Effector CD4-positive, alpha-beta T cell (primary cell): ENCODE results near the gene DAB2IP.

Experiments
- DNase-seq: peaks from one replicate; pipeline ENCODE4 v3.0.0-alpha.2; 2020

Gene DAB2IP

GRCh38 chr9:121707477-121708424 is 56.3 kb downstream of the DAB2IP start:
- no peak for DNase-seq

- DNase-seq = no peak
Observed at GRCh38 chr9:121708768-121709488, 57.5 kb downstream of the DAB2IP start.

GRCh38 chr9:121709798-121710197 is 58.4 kb downstream of the DAB2IP start:
- DNase-seq = no peak

- DNase-seq = no peak
Observed at GRCh38 chr9:121711281-121711680, 59.8 kb downstream of the DAB2IP start.

- no peak for DNase-seq
Observed at GRCh38 chr9:121711797-121712196, 60.4 kb downstream of the DAB2IP start.

- DNase-seq = no peak
Observed at GRCh38 chr9:121713400-121714070, 62.1 kb downstream of the DAB2IP start.

- no peak for DNase-seq
Observed at GRCh38 chr9:121714075-121714705, 62.8 kb downstream of the DAB2IP start.

GRCh38 chr9:121714873-121715272 is 63.4 kb downstream of the DAB2IP start:
- no peak for DNase-seq

GRCh38 chr9:121717141-121717991 is 65.9 kb downstream of the DAB2IP start:
- no peak for DNase-seq

GRCh38 chr9:121718084-121718483 is 66.7 kb downstream of the DAB2IP start:
- DNase-seq = no peak

- no peak for DNase-seq
Observed at GRCh38 chr9:121718501-121718900, 67.1 kb downstream of the DAB2IP start.

- DNase-seq = no peak
Observed at GRCh38 chr9:121720311-121721057, 69.0 kb downstream of the DAB2IP start.

GRCh38 chr9:121721058-121721350 is 69.6 kb downstream of the DAB2IP start:
- no peak for DNase-seq

- DNase-seq = no peak
Observed at GRCh38 chr9:121721770-121722169, 70.3 kb downstream of the DAB2IP start.

- DNase-seq = no peak
Observed at GRCh38 chr9:121725008-121725775, 73.8 kb downstream of the DAB2IP start.

GRCh38 chr9:121727295-121728020 is 76.0 kb downstream of the DAB2IP start:
- no peak for DNase-seq

- no peak for DNase-seq
Observed at GRCh38 chr9:121728916-121729315, 77.5 kb downstream of the DAB2IP start.

GRCh38 chr9:121729769-121730562 is 78.5 kb downstream of the DAB2IP start:
- DNase-seq = no peak

- DNase-seq = no peak
Observed at GRCh38 chr9:121731090-121731489, 79.7 kb downstream of the DAB2IP start.
